Measurements from ENCODE around the gene RTN4.
"Not testable (repeated sequence)": the region's sequence is repeated elsewhere in the genome, so short reads cannot be mapped to it uniquely, and the experiment has no call there.

RTN4 gene

DNA sequence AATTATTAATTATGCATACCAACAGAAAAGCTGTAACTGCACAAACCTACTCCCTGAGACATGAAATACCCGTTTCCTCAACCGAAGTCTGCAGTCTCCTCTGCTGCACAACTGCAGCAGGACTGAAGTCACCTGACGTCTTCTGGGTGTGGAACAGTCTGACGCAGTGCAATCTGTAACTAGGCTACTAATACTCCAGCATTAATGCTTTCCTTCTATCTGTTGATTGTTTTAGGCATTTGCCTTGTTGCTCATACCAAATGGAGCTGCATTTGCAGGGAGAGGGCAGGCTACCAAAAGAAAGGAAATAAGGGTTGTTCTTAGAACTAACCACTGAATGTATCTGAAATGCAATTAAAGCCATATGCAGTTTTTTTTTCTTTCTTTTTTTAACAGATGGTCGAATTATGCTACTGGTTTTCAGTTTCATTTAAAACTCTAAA lies 40.1 kb downstream of the RTN4 start:
- peak in 1 of 2 donors; percentile 5 for DNase-seq (ENCODE audit: low read depth in 2 of 2)

DNA sequence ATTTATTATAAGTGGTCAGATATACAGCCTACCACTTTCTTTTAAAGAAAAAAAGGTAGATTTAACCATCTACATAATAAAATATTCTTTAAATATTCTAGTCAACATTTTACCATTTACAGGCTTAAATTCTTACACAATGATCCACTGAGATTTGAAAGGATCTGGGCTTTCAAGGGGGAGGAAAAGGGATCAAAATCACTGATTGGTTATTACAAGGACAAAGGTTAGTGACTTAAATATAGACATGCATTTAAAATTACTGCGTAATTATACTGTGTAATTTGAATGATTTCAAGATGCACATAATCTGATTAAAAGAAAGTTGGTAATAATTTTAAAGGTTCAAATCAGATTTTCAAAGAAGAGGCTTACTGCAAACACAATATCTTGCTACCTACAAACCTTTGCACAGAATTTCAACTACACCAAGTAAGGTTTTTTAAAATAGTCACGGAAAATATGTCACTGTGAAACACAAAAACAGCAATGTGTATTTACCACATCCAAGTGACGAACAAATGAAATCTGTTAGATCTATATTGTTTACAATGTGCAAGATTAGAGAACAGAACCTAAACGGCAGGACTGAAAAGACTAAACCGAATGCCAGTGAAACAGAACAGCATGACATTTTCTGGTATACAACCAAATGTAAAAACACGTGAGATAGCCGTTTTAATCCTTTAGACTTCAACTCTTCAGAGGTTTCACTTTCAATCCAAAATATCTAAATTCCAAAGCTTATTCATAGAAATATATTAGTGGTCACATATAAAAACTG lies 40.8 kb downstream of the RTN4 start:
- no peak for DNase-seq (ENCODE audit: low read depth in 2 of 2)

DNA sequence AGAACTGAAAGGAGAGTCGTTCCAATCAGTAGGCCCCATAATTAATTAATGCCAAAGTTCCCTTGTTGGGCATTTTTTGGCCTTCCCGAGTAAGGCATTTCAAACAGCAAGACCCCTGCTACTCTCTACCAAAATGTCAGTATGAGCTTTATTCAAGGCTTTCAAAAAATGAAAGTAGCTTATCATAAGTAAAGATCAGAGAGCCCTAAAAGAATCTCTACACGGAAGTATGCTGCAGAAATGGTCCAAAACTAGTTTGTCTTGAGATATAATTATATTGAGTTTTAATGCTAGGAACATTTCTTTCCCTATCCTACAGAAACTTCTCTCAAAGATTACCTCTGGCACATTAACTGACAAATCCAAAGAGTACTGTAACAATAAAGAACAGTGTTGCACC lies 43.9 kb downstream of the RTN4 start:
- no peak for DNase-seq (ENCODE audit: low read depth in 2 of 2)

DNA sequence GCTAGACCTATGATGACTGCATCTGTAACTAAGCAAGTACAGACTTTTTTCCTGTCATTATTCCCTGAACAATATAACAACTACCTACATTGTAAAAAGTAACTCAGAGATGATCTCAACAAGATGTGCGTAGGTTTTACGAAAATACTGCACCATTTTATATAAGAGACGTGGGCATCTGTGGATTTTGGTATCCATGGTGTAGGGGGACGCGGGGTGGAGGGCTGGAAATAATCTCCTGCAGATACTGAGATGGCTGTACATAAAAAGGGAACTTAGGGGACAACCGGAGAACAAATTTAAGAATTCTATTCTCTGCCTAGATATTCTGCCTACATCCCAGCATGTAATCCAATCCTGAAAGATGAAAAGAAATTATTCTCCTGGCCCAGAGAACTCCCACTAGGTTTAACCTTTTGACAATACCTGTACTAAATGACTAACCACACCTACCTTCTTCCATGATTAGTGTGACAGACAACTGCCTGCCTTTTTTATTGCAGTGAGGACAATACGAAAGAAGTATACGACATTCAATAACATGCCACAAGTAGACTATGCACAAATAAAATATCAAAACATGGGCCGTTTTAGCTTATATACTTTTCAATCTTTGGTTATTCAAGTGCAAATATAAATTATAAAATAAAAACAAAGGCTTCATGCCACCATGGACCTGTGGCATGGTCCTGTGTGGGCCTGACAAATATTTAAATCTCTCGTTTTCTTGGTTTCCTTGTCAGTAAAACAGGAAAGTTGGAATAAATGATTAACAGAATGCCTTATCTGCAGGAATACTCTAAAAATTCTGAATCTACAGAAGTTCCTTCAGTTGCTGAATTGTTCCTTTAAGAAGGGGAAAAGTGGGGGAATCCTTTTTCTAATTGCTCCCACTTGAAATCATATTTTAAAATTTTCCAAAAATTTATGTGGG lies 46.3 kb downstream of the RTN4 start:
- no peak for DNase-seq (ENCODE audit: low read depth in 2 of 2)

DNA sequence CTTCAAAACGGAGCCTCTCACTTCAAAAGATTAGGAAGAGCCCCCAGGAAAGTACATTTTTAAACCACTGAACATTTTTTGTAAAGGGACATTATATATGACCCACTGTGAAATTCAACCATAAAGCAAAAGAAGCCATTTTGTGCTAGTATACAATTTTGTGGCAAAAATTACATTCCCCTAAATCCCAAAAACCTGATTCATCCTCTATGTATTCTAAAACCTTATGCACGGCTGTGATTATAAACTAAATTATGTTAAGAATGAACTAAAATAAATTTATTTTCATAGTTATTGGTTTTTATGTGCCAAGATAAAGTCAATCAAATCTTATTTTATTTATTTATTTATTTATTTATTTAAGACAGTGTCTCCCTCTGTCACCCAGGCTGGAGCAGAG lies 48.5 kb downstream of the RTN4 start:
- DNase-seq (ENCODE audit: low read depth in 2 of 2): no peak

DNA sequence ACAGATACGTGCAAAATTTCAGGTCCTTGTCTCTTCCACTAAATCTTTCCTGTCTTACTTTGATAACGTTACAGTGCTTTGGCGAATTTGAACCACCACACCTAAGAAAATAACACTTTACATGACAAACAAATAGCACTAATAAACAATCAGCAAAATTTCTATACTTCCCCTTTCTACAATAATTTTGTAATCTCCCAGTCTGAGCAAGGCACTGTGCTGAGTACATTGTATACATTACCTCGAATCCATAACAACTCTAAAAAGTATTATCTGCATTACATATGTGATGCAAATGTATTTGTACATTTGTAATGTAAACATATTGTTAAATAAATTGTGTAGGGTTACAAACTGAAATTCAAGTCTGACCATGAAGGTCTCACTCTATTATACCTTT lies 49.9 kb downstream of the RTN4 start:
- no peak for DNase-seq (ENCODE audit: low read depth in 2 of 2)

DNA sequence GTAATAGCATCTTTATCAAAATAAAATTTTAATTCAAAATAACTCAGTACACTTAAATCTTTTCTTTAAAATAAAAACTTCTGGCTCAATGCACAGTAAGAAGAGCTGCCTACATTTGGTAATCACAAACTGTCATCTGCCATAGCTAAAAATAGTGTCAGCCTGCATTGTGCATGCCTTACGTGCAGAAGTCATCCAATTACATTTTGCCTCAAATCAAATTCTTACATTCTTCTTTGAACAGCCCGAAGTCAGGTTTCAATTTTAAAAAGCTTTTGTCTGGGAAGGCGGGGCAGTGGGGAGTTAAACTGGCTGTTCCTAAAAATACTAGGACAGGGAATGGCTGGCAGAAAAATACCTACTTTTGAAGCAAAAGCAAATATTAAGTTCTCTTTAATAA lies 51.1 kb downstream of the RTN4 start:
- DNase-seq (ENCODE audit: low read depth in 2 of 2): no peak

DNA sequence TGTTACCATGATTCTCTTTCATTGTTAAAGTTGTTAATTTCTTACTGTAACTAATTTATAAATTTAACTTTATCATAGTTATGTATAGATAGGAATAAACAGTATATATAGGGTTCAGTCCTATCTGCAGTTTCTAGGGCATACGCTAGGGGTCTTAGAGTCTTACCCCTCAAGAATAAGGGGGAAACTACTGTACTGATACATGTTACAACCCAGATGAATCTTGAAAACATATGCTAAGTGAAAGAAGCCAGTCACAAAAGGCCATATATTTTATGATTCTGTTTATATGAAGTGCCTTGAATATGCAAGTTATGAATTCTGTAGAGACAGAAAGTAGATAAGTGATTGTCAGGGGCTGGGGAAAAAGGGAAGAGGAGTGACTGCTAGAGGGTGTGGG lies 52.4 kb downstream of the RTN4 start:
- no peak for DNase-seq (ENCODE audit: low read depth in 2 of 2)

DNA sequence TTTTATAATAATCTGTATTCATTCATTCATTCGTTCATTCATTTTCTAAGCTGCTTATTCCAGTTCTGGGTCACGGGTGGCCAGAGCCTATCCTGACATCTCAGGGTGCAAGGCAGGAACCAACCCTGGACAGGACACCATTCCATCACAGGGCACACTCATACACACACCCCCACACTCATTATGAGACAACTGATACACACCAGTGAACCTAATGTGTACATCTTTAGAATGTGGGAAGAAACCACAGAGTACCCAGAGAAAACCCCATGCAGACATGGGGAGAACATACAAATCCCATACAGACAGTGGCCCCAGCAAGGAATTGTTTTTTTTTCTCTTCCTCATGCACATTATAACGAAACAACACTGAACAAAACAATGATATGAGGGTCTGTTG lies 54.7 kb downstream of the RTN4 start:
- no peak for DNase-seq (ENCODE audit: low read depth in 2 of 2)

DNA sequence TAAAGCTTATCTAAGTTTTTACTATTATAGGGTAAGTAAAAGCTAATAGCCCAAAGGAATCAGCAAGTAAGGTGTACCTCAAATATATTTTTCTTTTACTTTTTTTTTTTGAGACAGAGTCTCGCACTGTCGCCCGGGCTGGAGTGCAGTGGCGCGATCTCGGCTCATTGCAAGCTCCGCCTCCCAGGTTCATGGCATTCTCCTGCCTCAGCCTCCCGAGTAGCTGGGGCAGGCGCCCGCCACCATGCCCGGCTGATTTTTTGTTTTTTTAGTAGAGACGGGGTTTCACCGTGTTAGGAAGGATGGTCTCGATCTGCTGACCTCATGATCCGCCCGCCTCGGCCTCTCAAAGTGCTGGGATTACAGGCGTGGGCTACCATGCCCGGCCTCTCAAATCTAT lies 59.6 kb downstream of the RTN4 start:
- not testable (repeated sequence) for DNase-seq (ENCODE audit: low read depth in 2 of 2)

DNA sequence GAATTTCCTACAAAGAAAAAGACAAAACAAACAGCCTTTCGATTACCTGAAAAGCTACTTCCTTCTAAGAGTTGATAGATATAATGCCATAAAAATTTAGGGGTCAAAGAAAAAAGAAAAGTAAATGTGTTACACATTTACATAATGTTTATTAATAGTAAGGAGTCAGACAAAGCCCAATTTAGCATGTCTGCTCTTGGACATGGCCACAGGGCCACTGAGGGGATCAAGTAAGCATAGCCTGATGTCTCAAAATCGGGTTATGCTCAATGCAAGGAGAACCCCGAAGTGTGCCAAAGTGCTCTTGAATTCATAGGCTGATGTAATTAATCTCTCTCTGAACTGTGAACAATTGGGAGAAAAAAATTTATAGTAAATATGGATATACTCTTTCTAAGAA lies 61.6 kb downstream of the RTN4 start:
- no peak for DNase-seq (ENCODE audit: low read depth in 2 of 2)

DNA sequence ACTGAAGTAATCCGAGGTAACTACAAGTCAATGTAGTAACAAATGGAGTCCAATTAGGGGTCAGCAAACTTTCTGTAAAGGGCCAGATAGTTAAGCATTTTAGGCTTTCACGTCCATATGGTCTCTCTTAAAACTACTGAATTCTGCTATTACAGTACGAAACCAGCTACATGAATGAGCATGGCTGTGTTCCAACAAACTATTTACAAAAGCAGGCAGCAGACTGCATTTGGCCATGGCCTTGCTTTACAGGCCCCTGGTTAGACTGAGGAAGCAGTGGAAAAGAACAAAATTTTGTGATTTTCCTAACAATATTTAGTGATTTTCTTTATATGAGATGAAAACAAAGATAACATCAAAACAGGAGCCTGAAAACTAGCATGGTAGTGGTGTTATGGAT lies 64.0 kb downstream of the RTN4 start:
- no peak for DNase-seq (ENCODE audit: low read depth in 2 of 2)

DNA sequence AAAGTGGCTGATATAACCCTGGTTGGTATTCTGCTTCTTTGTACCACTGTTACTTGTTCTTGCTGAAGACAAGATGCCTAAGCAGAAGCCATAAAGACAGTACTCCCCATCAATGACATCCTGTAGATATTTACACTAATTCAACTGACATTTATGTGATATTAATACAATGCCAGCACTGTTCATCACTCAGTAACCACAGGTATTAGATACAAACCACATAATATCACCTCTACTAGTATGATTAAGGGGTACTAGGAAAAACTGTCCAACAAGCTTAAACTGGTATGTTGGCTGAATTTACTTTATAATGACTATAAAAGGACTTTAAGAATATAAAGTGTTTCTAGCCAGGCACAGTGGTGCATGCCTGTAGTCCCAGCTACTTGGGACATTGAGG lies 65.8 kb downstream of the RTN4 start:
- DNase-seq (ENCODE audit: low read depth in 2 of 2): no peak

DNA sequence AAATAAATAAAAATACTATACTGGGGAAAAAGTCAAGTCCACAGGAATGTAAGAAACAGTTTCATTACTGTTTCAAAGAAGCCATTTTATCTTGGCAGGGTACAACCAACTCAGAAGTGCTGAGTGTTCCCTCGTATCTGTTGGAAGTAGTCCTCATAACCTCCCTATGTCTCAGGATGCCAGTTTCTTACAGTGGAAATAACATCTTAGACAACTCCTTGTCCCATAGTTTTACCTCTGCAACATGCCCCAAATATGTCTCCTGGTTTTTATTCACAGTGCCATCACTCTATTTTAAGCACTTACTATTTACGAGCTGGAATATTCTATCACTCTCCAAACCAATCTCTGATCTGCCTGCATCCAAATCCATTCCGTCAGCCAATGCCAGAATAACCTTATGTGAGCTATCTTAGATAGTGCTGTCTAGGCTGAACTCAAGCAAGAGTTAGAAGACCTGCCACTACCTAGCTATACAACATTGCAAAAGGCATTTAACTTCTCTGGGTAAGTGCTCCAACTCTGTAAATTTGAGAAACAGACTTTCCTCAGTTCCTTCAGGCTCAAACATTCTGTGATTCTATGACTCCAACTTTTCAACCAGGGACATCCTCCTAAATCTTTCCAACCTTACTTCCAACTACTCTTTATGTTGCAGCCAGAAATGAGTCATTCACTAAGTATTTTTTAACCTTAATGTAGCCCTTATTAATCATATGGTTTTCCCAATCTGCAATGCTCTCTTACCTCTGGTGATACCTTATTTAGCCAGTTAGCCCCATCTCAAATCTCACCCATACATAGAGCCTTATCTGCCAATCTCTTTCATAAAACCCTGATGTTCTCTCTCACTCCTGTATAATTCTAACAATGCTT lies 66.7 kb downstream of the RTN4 start:
- DNase-seq (ENCODE audit: low read depth in 2 of 2): no peak

DNA sequence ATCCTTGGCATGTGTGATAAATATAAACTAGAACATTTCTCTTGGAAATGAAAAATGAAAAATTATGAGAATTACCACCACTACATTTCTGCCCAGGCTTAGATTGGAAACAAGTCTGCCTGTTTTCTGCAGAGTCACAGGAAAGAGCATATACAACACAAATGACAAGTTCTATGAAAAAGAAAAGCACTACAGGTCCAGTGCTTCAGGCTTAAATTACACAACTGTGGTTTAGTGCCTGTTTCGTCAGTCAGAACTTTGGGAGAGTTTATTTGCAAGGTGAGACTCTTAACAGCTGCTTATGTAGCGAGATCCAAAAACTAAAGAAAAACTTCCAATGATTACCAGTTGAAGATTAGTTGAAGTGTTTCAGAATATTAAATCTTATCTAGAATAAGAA lies 68.9 kb downstream of the RTN4 start:
- DNase-seq (ENCODE audit: low read depth in 2 of 2): no peak

DNA sequence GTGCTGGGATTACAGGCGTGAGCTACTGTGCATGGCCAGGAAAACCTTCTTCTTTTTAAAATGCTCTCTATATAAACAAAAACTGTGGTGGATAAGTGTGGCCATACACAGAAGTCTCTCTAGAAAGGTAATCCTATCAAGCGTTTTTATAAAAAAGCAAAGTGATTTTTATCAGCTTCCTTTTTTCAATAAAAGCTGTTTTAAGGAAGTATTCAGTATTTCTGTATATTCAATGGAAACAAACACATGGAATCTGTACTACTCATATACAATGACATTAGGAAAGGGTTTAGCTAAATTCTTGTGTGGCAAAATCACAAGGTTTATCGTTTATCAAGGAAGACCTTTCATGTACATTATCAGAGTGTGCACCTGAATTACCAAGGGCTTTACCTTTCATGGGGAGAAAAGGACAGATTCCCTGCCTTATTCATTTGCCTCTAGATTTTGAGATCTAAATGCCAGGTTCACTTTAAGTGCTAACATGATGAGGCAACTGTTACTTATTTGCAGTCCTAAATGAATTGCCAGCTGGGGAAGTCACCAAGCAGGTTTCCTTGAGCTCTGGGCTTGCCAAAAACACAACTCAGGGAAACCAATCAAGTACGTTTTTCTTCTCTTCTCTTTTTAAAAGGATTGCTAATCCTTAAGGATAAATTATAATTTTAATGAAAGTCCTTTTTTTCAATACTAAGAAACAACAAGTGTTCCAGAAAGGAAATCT lies 70.8 kb downstream of the RTN4 start:
- DNase-seq (ENCODE audit: low read depth in 2 of 2): no peak

DNA sequence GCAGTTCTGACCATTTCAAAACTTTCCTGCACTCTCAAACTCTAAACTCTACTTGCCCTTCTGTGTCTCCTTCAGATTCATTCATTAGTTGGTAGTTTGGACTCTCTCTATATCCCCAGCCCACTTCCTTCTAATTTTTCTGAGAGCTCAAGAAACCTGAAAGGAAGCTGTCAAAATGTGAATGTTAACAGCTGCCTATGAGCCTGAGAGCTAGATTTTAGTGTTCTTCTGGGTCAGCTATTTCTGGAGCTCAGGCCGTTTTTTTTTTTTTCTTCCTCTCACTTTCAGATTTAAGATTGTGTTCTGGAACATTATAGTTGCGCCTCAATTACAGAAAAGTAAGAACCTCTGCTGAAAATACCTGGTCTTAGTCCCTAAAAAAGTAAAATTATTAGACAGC lies 73.1 kb downstream of the RTN4 start:
- no peak for DNase-seq (ENCODE audit: low read depth in 2 of 2)

DNA sequence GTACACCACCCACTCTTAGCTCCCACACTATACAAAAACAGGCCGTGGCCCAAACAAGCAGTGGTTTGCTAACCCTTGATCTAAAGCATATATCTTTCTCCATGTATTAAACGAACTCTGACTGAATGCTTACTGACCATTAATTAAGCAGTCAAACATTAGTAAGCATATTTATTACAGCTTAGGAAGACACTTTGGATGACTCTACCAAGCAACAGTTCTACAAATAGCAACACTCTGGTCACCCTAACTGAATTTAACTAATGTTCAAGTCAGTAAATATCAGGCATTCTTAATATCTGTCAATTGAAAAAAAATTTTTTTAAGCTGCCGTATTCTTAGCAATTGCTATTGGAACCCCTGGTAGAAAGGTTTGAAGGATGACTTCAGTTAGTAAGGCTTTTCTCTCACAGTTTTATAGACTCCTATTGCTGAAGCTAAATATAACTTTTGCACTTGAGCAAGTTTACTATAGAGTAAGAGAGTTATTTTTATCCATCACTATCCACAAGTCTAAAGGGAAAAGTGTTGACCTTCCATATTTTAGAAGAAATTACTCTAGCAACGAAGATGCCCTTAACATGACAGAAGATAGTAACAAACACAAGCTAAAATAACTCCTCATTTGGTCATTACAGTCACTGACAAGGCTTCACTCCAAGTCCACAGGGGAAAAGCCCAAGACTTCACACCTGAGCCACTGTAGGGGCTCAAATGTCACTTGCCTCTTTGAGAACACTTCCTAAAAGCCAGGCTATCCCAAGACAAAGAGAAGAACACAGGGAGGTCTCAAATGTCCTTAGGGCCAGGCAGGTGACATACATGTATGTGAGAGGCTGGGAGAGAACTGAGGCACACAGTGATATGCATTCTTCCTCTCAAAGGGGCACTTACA lies 74.4 kb downstream of the RTN4 start:
- DNase-seq (ENCODE audit: low read depth in 2 of 2): no peak

DNA sequence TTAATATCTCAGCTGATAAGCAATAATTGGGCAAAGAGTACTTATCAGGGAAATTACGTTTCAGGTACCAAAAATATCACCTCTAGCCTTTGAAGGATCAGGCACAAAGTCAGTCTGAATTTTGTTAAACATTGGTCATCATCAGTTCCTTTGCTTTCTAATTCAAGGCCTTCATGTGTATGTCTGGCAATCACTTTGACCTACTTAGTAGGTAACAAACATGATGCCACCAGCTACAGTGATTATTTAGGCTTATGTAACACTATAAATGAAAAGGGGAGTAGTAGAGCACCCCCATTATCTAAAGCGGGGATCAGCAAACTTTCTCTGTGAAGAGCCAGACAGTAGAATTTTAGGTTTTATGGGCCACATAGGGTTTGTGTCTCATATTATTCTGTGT lies 75.1 kb downstream of the RTN4 start:
- DNase-seq (ENCODE audit: low read depth in 2 of 2): no peak

DNA sequence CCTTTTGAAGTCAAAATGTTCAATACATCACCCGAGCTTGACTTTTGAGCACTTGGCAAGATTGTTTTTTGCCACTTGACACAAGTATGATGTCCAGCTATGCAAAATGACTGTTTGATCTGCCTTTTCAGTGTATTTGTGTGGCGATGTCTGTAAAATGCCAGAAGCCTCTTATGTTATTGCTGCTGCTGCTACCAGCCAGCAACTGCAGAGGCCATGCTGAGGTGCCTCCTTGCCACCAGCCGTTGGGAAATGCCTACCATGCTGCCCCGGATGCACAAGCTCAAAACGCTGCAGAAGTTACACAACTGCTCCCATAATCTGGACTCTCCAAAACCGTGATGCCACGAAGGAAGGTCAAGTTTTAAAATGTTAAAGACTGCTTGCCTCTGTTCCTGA lies 80.3 kb downstream of the RTN4 start:
- DNase-seq (ENCODE audit: low read depth in 2 of 2): no peak
